Stimulated activated CD4-positive, alpha-beta T cell treated with anti-CD3 and anti-CD28 coated beads, Interleukin-4, amount 100 ng/mL, for 4 hours (primary cell): ENCODE measurements around the gene APBB2.
"Not testable (repeated sequence)": the region's sequence is repeated elsewhere in the genome, so short reads cannot be mapped to it uniquely, and the experiment has no call there.

Experiments used
- DNase-seq, 2 experiments: peaks; one replicate each; pipeline ENCODE4 v3.0.0-alpha.2; 2020

APBB2 gene

DNA sequence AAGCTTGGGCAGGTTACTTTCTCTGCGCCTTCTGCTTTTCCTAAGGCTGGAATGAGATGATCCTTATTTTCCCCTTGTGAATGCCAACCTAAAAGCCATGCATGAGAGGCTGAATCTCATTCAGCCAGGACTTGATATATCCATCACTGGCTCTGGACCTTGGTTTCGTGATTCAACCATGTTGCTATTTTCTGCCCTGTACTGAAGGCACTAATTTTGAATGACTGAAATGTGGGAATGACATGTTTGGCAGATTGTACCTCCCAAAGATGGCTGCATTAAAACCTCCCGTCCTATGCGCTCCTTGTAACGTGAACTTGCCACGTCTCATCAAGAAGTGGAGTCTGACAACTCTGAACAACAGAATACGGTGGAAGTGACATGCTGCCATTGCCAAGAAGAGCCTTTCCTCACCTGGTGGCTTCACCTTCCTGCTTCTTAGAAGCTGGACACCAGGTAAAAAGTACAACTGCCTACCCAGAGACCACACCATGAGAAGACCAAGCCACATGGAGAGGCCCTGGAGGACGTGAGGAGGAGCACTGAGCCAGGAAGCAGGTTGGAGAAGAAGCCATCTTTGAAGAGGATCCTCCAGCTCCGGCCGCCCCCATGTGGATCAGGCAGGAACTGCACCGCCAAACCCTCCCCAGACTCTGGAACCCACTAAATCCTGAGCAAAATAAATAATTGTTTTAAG lies 290.1 kb downstream of the APBB2 start:
- peak; percentile 59 to 79 for DNase-seq

DNA sequence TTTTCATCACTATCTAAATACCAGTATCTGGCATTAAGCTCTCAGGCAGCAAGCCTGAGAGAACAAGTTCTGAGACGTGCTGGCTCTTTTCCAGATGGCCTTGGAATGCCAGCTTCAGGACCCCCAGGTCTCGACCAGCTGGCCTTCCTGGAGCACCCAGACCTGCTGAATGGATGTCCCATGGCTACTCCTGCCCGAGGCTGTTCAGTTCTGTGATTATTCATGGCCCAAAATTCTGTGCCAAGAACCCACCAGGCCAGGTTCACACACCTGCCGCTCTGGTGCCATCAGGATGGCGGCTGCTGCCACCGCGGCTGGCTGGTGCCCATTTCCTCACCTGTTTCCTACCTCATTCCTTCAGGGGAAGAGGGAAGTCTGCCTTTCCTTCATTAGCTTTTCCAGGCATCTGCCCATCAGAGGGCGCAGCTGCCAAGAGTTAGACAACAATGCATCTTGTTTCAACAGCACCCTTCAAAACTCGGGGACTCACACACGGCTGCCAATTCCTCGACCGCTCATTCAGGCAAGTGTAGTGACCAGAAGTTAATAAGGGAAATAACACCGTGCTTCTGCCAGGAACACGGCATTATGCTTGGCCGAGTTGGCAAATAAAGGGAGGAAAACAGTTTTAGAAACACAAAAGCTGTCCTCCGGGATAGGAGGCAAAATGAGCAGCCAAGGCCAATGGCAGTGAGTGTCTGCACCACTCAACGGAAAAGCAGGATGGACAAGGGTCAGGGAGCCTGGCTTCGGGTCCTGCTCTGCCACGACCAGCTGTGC lies 290.8 kb downstream of the APBB2 start:
- no peak for DNase-seq

DNA sequence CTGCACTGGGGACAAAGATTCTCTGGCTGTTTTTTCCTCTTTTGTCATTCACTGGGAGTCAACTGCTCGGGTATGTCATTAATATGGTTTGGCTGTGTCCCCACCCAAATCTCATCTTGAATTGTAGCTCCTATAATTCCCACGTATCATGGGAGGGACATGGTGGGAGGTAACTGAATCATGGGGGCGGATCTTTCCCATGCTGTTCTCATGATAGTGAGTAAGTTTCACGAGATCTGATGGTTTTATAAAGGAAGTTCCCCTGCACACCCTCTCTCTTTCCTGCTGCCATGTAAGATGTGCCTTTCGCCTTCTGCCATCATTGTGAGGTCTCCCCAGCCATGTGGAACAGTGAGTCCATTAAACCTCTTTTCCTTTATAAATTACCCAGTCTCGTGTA lies 294.4 kb downstream of the APBB2 start:
- not testable (repeated sequence) for DNase-seq

DNA sequence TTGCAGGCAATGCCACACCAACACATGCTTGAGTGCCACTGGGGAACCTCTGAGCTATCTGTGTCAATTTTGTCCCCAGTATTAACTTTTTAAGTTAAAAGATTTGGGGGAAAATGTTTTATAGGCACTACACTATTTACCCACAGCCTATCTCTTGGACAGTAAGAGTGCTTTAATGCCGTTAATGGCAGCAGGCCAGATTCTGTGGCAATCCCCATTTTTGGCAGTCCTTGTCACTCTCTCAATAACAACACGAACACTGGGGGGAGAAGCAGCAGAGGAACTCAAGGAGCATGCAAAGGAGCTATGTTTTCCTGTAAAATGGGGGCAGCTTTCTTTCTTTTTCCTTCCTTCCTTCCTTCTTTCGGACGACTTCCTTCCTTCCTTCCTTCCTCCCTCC lies 296.0 kb downstream of the APBB2 start:
- DNase-seq, result no peak

DNA sequence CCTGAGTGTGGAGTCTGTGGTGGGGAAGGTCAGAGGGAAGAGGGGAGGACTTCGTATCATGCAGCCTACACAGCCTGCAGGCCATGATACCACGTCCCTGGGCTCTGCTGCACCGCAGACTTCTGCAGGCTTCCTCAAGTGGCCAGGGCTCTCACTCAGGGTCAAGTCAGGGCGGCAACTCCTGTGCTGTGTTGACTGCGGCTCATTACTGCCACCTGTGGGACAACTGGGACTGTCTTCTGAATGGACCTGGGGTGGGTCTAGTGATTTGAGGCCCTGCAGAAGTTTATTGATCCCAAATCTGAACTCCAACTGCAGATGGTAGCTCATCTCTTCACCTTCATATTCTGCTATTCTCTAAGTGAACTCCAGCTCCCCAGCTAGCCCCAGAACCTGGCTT lies 297.5 kb downstream of the APBB2 start:
- DNase-seq, result peak; percentile 34 to 47

DNA sequence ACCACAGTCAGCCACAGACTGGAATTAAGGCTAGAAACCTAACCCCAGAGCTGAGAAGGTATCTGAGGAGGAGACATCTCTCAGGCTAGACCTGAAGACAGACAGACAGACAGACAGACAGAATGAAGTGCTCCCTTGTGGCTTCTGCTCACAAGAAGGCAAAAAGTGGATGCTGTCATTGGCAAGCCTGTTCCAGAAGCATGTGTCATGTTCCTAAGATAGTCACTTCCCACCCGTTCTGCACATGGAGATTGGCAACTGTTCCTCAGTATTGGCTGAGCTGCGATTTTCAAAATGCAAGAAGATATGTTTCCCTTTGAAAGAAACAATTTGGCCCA lies 298.2 kb downstream of the APBB2 start:
- no peak for DNase-seq

DNA sequence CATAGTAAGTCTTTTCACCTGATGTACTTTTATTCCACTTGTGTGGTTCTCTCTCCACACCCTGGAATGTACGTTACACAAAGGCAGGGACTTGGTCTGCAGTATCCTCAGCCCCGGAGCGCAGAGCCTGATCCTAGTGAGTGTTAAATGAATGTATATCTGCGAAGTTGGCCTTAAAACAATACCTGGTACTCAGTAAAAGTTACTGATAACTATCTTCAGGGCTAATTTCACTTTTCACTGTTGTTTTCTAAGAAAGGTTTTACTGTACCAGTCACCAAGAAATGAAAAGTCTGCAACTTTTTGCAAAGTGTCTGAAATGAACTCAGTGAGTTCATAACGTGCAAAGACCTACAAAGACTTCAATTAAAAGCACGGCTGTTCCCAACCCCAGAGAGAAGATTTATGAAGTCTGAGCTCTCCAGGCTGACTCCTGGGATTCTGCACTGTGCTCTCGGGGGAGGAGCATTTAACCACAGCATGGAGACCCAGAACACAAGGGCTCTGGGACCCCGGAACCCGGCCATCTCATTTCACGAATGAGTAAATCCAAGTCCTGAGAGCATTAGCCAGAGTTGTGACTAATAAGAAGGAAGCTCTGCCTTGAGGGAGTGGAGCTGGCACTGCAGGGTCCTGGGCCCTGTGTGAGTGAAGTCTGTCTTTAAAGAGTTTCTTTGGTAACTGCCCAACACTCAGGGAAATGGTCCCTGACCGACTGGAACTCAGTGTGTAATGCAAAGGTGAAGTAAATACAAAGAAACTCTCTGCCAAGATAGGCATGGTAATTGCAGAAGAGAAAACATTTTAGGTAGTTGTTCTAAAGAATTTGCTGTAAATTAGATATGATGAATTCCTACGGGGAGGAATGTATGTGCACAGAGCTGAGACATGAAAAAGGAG lies 298.8 kb downstream of the APBB2 start:
- no peak for DNase-seq

DNA sequence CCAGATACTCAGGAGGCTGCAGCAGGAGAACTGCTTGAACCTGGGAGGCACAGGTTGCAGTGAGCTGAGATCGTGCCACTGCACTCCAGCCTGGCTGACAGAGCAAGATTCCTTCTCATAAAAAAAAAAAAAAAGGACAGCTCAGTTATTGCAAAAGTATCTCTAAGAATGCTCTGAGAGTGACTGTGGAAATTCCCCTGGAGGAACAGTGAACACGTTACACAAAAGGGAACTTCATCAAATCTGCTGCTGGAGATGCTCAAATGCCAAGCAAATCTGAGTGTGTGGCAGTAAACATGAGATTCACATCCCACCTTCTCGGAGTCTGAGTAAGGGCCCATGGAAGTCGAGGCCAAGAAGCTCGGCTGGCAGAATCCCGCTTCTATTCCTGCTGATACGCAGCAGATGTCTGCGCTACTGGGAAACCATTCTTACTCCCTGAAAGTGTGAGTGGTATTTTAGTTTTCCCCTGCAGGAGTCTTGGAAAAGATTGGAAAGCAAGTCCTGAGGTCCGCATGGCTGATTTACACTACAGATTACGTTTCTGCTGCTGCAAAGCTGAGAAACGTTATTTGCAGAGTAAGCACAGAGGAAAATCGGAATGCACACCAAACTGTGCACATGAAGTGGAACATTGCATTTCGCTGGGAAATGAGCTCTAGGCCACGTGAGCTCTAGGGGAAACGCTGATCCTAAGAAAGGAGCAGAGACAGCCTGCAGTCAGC lies 301.7 kb downstream of the APBB2 start:
- DNase-seq, result no peak

DNA sequence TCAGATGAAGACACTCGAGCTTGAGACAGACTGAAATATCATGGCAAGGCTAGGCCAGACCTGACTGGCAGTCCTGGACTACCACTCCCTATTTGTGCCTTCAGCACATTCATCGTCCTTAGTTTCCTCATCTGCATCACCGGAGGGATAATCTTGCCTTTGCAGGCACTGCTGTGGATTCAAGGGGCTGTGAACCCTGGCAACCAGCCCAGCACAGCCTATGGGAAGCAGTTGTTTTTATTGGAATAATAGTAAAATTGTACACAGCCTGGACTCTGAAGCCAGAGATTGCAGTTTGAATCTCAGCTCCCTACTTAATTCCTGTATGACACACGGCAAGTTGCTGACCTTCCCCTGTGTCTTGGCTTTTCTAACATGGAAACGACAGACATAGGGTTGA lies 303.6 kb downstream of the APBB2 start:
- DNase-seq, result no peak

DNA sequence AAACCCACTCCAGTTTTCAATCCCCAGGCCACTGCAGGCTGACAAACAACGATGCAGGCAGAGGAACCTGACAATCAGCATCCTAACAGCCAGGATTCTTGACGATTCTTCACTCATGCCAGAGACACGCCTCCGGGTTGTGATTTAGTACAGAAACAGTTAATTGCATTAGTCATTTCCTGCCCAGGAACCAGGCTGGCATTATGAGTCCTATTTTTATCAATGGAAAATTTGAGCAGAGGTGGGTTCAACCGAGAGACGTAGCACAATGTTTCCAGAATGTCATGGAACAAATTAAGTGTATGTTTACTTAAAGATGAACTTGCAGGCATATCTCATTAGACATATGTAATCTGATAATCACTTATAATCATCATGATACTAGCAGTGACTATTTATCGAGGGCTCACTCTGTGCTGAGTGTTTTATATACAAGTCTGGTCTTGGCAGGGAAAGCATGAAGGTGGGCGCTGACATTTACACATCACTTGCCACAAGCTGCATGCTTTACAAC lies 304.9 kb downstream of the APBB2 start:
- DNase-seq, result peak; percentile 19 to 62

DNA sequence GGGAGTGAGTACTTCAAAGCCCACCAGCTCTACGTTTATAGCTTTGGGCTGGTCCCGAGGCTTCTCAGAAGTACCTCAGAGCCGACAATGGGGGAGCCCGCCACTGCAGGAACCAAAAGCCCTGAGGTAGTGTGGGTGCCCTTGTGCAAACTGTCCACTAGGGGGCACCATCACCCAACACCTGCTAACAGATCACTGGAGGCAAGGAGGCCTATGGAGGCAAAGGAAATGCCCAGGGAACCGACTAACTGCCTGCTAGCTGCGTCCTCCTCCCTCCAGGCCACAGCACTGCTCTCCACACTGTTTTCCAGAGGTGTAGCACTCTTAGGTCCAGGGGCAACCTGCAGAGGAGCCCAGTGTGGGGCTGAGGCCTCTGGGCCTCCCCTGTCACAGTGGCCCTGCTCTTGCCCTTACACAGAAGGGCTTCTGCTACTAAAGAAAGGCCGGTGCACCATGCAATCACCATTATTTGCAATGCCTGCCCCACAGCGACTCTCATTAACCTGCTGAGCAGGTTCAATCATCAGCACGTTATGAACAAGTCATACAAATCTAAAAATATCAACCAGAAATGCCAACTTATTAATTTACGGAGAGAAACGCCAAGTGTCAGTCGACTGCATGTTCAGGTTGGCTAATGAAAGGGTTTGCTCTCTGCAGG lies 305.5 kb downstream of the APBB2 start:
- peak; percentile 55 to 61 for DNase-seq

DNA sequence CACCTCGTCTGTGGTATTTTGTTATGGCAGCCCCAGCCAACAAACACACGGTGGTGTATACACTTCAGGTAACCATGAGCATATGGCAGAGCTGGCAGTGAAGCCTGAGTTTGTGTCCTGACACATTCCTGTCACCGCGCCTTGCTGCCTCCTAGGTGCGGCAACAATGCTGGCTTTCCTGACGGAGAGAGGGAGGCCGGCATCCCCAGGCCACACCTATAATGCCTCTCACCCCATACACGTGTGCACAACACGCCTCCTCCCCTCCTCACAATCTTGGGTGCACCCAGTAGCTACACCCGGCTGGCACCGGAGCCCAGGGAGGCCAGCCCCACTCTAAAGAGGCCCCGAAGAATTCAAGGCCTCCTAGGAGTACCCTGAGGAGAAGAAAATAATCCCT lies 306.0 kb downstream of the APBB2 start:
- DNase-seq, result no peak

DNA sequence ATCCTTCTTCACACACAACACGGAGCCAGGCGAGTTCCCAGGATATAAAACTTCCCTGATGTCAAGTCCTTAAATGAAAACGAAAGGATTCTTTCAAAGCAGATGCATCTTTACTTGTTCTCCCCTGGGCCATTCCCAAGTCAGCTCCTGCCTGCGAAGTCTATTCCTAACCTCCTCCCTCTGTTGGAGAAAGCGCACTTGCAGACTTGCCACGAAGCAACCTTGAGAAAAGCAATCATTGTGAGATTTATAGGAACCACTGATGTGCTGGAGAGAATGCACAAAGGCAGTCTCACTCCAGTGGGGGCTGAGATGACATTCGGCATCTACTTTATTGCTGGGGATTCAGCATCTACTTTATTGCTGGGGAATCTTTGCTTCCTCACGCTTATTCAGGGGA lies 308.9 kb downstream of the APBB2 start:
- no peak for DNase-seq

DNA sequence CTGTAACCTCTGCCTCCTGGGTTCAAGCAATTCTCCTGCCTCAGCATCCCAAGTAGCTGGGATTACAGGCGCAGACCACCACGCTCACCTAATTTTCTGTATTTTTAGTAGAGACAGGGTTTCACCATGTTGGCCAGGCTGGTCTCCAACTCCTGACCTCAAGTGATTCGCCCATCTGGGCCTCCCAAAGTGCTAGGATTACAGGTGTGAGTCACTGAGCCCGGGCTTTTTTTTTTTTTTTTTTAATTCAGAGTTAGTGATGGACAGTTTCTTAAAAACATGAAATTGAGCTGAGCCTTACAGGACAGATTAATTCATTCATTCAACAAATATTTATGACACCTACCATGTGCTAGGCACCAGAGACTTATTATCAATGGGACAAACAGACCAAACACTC lies 313.8 kb downstream of the APBB2 start:
- DNase-seq, result not testable (repeated sequence)

DNA sequence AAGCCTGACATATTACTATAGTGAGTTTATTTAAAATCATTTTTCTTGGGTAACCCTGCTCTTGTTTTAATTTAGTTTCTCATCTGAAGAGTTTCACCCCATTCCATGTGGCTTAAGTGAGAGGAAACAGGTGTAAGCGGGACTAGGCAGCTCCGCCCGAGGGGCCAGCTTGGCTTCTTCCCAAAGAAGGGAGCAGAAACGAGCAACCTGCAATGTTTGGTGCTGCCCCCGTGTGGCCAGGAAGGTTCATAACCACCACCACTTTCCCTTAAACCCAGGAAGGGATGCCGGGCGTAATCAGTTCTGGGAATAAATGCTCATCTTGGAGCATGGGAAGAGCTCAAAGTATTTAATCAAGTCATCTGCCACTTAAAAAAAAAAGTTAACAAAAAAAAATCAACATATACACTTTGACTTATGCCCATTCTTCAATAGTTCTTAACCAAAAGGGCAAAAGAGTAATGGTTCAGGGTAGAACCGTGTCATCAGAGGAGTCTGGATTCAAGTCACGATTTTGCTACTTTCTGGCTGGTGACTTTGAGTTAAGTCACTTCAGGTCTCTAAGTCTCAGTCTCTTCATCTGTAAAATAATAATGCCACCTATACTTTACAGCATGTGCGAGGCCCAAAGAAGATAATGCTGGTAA lies 316.7 kb downstream of the APBB2 start:
- peak; percentile 51 to 75 for DNase-seq

DNA sequence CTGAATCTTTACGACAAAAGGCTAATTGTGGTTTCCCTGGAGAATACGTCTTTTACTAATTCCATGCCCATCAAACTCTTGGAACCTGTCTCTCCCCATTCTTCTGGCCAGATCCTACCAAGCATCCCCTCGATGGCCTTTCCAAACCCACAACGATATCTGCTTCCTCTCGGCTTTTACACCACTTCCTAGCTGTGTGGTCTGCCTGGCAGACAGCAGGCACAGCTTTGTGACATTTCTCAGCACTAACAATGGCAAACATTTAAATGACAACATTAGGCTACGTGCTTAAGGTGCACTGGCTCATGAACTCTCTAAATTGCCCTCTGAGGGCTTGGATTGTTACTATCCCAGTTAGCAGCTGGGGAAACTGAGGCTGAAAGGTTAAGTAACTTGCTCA lies 323.6 kb downstream of the APBB2 start:
- no peak for DNase-seq

DNA sequence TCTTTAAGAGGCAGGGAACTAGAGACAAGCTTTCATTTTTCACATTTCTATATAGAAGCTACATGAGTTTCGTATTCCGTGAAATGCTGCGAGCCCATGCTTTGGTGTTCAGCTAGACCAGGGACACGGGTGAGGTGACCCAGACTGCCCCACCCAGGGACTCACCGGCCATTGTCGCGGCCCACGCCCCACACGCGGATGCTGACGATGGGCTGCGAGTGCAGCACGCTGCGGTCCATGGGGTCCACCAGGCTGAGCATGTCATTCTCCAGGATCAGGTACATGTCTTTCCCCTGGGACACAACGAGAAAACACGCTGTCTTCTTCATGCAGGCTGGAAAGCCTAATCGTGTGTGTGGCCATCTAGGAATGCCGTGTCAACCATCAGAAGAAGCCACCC lies 324.1 kb downstream of the APBB2 start:
- no peak for DNase-seq

DNA sequence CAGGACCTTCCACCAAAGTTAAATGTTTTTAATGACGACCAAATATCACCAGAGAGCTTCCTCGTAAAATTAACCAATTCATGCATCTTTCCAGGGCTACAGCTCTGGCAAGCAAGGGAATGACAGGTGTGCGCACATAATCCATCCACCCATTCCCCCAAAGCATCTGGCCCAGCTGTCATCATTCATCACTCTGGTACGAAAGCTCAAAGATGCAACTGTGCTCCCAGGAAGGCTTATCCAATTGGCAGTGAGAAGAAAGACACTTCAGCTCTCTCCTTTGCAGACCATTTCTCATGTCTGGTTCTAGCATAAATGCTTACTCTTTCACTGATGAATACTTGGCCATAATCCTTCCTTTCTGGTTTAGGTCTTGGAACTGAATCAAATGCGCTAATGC lies 325.4 kb downstream of the APBB2 start:
- DNase-seq, result no peak

DNA sequence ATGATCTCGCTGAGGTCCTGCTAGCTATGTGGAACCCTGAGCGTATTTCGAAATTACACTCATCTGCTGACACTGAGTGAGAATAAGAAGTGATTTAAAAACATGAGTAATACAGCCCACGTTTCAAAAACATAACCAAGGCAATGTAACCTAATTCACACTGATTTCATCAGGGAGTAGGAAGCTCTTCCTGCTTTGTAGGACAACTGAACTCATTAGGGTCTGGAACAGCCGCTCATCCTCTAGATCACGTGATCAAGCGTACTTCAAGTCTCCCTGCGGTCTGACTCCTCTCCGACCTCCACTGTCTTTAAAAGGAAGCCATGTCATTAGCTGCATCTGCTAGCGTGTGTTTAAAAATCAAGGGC lies 326.6 kb downstream of the APBB2 start:
- no peak for DNase-seq

DNA sequence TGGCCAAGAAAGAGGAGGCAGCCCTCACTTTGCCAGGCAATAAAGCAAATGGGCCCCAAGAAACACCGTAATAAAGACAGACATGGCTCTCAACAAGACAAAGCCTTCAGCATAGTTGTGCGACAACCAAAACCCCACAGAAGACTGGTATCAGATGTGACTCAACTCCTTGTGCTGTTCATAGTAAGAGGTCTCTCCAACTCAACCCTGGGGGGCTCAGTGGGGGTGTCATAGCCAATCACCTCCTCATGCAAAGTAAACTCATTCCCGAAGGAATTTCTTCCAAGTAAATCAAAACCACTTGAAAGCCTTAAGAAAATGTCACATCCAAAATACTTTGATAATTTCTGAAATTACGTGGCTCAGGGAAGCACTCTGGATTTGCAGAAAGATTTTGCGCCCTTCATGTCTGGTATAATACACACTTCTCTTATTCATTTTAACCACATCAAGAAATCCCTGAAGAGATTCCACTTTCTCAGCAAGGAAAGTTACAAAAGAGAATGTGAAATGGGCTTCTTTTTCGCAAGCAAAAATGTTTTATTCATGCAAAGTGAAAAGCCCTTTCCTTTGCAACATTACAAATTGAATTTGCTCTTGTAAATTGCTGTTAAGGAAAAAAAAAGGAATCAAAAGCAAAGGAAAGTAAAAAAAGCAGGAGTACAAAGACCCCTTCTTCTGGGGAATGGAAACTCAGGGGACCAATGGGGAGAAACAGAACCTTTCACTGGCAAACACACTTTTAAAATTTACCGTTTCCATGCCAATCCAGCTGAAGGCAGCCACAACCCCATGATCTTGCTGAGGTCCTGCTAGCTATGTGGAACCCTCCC lies 327.2 kb downstream of the APBB2 start:
- DNase-seq, result no peak

DNA sequence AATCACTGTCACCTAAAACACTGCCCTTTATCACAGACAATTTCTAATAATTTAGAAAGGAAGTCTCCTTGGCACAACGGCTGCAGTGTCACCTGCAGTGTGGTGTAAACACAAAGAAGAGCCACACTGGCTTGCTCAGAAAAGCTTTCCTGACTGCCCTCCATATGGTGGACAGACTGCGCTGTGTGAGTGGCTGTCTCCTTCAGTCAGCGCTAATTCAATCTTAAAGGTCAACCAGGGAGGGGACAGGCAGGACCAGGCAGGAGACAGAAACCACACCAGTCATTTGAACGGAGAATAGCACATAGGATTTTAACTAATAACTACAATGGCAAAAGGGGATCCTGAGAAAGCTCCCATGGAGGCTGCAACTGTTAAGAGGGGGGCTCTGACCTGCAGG lies 332.5 kb downstream of the APBB2 start:
- DNase-seq, result no peak
